SK-N-MC (cell line): ENCODE measurements around the gene RICTOR.

Experiments used
- DNase-seq: peaks from one replicate; pipeline ENCODE4 v3.0.0-alpha.2; 2011; ENCODE audit warnings: low read depth, low spot score
- H3K27ac ChIP-seq: fragments of 200-600 bp; sonication (generic); 2 replicates; pipeline ENCODE4 v1.5.1; 2016; ENCODE audit warnings: mixed run types
- H3K36me3 ChIP-seq: fragments of 200-600 bp; sonication (generic); 2 replicates; pipeline ENCODE4 v1.6.1; 2017; ENCODE audit warnings: antibody characterized with exemption, low read length, mixed read lengths; ENCODE audit not compliant: insufficient read depth
- H3K4me3 ChIP-seq: fragments of 200-600 bp; sonication (generic); 2 replicates; pipeline ENCODE4 v1.5.1; 2016
- H3K9ac ChIP-seq: fragments of 200-600 bp; sonication (generic); 2 replicates; pipeline ENCODE4 v1.8.0; 2017; ENCODE audit warnings: mixed run types, mixed read lengths; ENCODE audit not compliant: insufficient read length
- H3K9me3 ChIP-seq: fragments of 200-600 bp; sonication (generic); 2 replicates; pipeline ENCODE4 v1.6.1; 2017; ENCODE audit warnings: low read depth, mild to moderate bottlenecking, antibody characterized with exemption, low read length, moderate library complexity, mixed read lengths
- EZH2 ChIP-seq: fragments of 200-600 bp; sonication (generic); IDR thresholded peaks from one replicate; pipeline ENCODE4 v1.6.1; 2017; ENCODE audit warnings: antibody characterized with exemption
- FOXP2 ChIP-seq: optimal IDR thresholded peaks from 2 replicates; pipeline ENCODE3; 2011; ENCODE audit warnings: mild to moderate bottlenecking, moderate library complexity; ENCODE audit not compliant: insufficient read depth; ENCODE audit errors: extremely low read length, control extremely low read depth
- POLR2AphosphoS5 ChIP-seq: IDR thresholded peaks from 2 replicates; pipeline ENCODE4 v1.6.1; 2012; ENCODE audit warnings: mild to moderate bottlenecking, low read depth, low read length, borderline replicate concordance

Gene RICTOR

DNA sequence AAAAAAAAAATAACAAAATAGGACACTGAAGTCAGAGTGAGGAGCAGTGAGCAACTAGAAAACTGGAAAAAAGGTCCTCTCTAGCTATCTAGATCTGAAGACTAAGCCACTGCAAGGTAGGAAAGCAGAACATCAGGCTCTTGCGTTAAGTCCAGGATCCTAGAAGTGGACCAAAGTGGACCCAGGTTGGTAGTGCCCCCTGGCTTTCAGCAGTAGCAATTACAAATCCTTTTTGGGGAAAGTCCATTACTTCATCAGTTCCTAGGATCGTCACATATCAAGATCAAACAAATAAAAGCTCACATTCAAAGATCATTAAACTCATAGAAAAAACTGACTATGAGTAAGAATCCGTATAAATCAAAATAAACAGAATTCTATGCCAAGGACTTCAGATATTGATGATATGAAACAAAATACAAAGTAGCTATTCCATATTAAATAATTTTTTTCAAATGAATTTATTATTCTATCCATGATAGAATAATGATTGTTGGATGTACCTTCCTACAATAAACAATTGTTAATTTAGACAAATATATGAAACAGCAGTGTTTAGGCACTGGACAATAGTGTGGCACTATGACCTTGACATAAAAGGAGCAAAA lies 6.5 kb upstream of the RICTOR start:
- no peaks in the 10 kb centered on the region for H3K36me3 ChIP-seq
- DNase-seq: no peak
- TF ChIP-seq POLR2AphosphoS5 (no peak), FOXP2 (no peak), EZH2 (no peak)
- no peak overlapping the region for H3K9ac ChIP-seq
- H3K9me3 ChIP-seq: no peaks in the 10 kb centered on the region
- no peak overlapping the region for H3K27ac ChIP-seq
- no peak overlapping the region for H3K4me3 ChIP-seq

DNA sequence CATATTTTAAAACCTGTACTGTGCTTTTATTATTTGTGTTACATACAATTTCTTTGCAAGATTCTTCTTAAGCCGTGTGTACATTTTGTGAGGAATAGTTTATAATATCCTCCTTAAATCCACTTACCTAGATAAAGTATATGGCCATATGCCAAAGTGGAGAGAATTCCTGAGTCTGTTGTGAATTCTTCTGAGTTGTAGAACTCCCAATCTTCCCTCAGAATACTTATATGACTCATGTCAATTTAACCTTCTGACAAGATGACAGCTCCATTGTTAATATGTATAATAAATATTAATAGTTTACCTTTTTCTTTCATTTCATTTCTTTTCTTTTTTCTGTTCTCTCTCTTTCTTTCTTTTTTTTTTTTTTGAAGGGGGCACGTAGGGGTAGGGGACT lies 6.0 kb upstream of the RICTOR start:
- no peaks in the 10 kb centered on the region for H3K36me3 ChIP-seq
- no peak overlapping the region for H3K4me3 ChIP-seq
- no peak for TF ChIP-seq FOXP2
- TF ChIP-seq POLR2AphosphoS5: no peak
- TF ChIP-seq EZH2: no peak
- DNase-seq: no peak
- no peak overlapping the region for H3K9ac ChIP-seq
- H3K27ac ChIP-seq: no peak overlapping the region
- H3K9me3 ChIP-seq: no peaks in the 10 kb centered on the region

DNA sequence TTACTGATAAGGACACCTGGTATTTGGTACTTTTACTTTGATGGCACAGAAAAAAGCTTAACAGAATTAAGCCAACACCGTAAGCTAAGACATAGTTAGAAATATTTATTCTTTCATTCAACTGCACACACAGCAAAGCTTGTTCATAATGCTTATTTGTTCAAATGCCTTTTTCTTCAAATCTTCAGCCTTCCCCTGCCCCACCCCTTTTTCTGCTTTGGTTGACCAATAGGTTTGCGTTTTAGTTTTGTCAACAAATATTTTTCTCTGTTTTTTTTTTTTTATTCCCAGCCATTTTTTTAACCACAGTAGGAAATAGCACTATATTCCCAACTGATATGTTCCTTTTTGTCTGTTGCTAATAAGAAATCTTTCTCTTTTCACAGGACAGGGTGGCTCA lies 4.9 kb upstream of the RICTOR start:
- no peak for DNase-seq
- no peak overlapping the region for H3K9ac ChIP-seq
- H3K27ac ChIP-seq: no peak overlapping the region
- no peaks in the 10 kb centered on the region for H3K36me3 ChIP-seq
- H3K9me3 ChIP-seq: no peaks in the 10 kb centered on the region
- H3K4me3 ChIP-seq: no peak overlapping the region
- TF ChIP-seq POLR2AphosphoS5: no peak
- TF ChIP-seq FOXP2: no peak
- no peak for TF ChIP-seq EZH2

DNA sequence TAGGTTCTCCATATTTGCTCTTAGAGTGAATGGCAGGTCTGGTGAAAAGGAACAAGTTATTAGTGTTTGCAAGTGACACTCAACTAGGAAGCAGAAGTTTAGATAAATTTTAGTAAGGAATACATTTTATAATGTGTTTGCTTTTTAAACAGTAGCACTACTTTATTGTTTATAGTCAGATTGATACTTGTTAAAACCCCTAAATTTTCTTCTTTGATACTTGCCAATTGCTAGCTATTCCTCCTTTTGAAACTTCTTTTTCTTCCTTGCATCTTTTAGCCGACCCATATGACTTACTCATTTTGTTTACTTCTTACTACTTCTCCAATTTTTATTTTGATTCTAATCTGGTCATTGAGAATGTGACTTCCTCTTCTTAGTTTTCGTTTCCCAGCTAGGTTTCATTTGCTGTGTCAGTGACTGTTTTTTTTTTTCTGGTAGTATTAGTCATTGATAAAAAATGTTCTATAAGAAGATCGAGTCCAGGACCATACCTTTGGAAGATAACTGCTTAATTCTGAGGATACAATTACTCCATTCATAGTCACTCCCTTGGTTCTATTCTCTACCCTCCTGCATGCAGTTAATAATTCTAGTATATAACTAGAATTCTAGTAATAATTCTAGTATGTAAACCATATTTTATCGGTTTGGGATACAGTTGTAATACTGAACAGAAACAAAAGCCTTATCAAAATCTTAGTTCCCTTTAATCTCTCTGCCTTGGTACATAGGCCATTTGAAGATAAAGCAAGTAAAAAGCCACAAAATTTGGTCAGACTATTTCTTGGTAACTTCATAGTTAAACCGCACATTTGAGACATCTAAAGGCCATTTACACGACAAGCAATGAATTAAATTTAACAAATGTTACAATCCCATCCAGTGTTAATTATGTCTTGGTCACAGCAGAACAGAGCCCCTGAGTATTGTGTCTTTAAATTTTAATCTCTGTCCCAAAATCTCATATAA lies 2.8 kb upstream of the RICTOR start:
- Histone ChIP-seq H3K4me3 (peak overlapping the region; percentile 48), H3K9me3 (no peaks in the 10 kb centered on the region), H3K36me3 (no peaks in the 10 kb centered on the region), H3K9ac (peak overlapping the region; percentile 35), H3K27ac (peak overlapping the region; percentile 60)
- no peak for DNase-seq
- TF ChIP-seq FOXP2: no peak
- no peak for TF ChIP-seq EZH2
- no peak for TF ChIP-seq POLR2AphosphoS5

DNA sequence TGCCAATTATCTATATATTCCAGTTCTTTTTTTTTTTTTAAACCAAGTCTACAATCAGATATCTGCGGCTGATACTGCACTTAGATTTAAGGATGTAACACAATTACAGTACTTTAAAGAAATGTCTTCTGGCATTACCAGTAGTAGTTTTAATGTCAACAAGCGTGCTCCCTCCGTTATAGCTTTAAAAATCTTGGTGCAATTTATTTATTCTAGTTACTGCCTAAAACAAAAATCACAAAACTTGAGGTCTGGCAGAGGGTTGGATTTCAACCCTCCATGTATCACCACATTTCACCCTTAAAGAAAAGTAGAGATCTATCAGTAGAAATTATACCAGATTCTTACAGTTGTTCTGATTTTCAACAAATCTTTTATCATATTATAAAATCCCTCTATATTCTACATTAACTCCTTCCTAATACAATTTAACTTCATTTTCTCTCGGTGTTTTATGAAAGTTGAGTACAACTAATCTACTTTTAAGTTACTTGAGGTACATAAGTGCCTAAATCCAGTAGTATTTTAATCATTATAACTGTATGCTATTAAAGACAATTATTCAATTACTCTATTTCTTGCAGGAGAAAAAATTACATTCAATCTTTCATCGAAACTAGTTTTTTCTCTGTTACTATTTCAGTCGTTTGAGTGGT lies 2.0 kb upstream of the RICTOR start:
- no peaks in the 10 kb centered on the region for H3K36me3 ChIP-seq
- H3K9ac ChIP-seq: peak overlapping the region; percentile 35
- TF ChIP-seq EZH2: no peak
- no peak for TF ChIP-seq FOXP2
- no peak for TF ChIP-seq POLR2AphosphoS5
- H3K4me3 ChIP-seq: peak overlapping the region; percentile 48
- no peaks in the 10 kb centered on the region for H3K9me3 ChIP-seq
- peak overlapping the region; percentile 60 for H3K27ac ChIP-seq
- DNase-seq: no peak

DNA sequence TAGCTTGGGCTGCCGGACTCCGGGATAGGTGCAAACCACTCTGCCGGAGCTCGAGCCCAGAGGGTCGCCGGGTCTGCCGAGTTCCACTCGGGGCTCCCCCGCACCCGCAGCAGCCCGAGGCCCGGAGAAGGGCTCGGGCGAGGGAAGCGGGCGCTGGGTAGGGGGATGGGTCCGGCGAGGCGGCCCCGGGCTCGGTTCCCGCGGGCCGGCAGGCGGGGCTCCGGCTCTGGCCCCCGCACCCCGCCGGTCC lies 507 bp downstream of the RICTOR start:
- DNase-seq: no peak
- Histone ChIP-seq H3K27ac (no peak overlapping the region), H3K4me3 (peak overlapping the region; percentile 94), H3K9me3 (no peaks in the 10 kb centered on the region), H3K9ac (peak overlapping the region; percentile 97), H3K36me3 (peaks cover 13% of the 10 kb centered on the region)
- TF ChIP-seq POLR2AphosphoS5 (no peak), FOXP2 (no peak), EZH2 (no peak)

DNA sequence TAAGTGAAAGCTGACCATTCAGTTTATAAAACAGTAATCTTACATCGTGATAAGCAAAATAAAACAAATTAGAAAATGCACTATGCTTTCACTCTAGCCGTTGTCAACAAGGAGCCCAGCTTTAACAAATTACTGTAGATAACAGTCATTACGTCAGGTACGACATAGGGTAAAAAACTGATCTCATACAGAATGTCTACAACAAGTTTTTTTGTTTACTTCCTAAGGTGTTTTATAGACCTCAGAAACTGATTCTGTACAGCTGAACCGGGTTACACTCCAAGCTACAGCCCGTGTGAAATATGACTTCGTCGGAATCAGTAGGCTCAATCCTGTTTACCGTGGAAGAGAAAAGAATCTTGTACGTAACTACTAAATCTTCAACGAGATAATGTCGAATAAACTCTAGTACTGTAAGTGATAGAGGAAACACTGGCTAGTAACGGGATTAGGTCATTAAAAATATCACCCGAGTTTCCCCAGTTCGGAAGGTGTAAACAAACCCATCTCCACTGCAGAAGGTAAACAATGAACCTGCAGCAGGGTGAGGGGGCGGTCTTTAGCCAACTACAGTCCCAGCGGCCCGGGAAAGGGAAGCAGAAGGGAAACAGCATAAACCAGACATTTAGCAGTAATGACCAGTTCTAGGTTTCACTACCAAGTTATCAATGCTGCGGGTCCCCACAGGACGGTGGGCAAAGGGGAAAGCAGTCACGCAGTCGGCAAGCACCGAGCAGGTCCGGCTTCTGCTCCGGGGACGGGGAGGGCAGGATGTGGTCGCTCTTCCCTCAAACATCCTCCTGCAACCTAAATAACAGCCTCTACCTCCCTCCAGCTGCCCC lies 1.1 kb downstream of the RICTOR start:
- Histone ChIP-seq H3K9ac (peak overlapping the region; percentile 97), H3K36me3 (peaks cover 19% of the 10 kb centered on the region), H3K27ac (no peak overlapping the region), H3K4me3 (peak overlapping the region; percentile 94), H3K9me3 (no peaks in the 10 kb centered on the region)
- DNase-seq: no peak
- no peak for TF ChIP-seq FOXP2
- TF ChIP-seq POLR2AphosphoS5: no peak
- no peak for TF ChIP-seq EZH2

DNA sequence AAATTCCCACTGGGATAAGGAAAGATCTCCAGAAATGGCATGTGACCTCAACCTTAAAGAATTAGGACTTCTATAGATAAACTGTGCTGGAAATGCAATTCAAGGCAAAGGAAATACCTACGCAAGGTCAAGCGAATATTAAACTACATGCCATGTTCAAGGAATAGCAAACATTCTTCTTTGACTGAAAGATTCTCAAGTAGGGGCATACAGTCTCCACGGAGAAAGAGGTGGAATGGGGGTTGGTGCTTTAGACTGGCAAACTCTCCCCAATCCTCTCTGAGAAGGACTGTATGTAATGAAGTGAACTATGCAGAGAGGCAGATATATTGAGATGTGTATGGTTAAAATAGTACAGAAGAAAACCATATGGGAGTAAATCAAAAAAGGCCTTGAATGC lies 6.1 kb downstream of the RICTOR start:
- no peak for TF ChIP-seq FOXP2
- no peak for TF ChIP-seq POLR2AphosphoS5
- no peak for TF ChIP-seq EZH2
- DNase-seq: no peak
- H3K9me3 ChIP-seq: peaks cover 5% of the 10 kb centered on the region
- no peak overlapping the region for H3K9ac ChIP-seq
- H3K27ac ChIP-seq: no peak overlapping the region
- H3K36me3 ChIP-seq: peaks cover 51% of the 10 kb centered on the region
- no peak overlapping the region for H3K4me3 ChIP-seq
